Adrenal gland (tissue), 5 donors: Measurements from ENCODE around the gene SERPINE1.

Experiments used
- CTCF ChIP-seq, 6 experiments: fragments of 450-650 bp in 4 of 6; fragments of 200-600 bp in 2 of 6; sonication (generic) in 1 of 6; IDR thresholded peaks; 1 replicate in 5 of 6; 2 replicates in 1 of 6; pipeline versions ENCODE4 v1.5.1 to v1.8.0; 2016 to 2021; ENCODE audit warnings: antibody characterized with exemption in 6 of 6, mild to moderate bottlenecking in 2 of 6, moderate library complexity in 1 of 6
- POLR2A ChIP-seq, 2 donors: fragments of 450-650 bp; IDR thresholded peaks; one replicate each; pipeline ENCODE4 v1.6.1; 2017; ENCODE audit warnings: antibody characterized with exemption in 2 of 2, mild to moderate bottlenecking in 2 of 2, moderate library complexity in 1 of 2
- donor health status: DM: no; HTN: no; CAD: no.

GRCh38 chr7:101126651-101127459 lies at the start of gene SERPINE1:
- TF ChIP-seq CTCF (IDR thresholded peaks at IDR 0.05) (peak; percentile 9 to 44 (median 28)), POLR2A (IDR thresholded peaks at IDR 0.05) (peak; percentile 81 to 86)
